Adrenal gland (tissue), 12 donors: ENCODE measurements around the gene DOK3. TPM values are rescaled to one million over a fixed set of nuclear protein-coding genes. Genes with fewer than 3 reads are reported as not detected.

Experiments
- DNase-seq, 7 donors: peaks; one replicate each; pipeline ENCODE4 v3.0.0-alpha.2; 2019 to 2020
- H3K27ac ChIP-seq, 5 donors: fragments of 200-600 bp; sonication (generic) in 4 of 5; 1 replicate in 3 of 5; 2 replicates in 2 of 5; pipeline versions ENCODE4 v1.5.1 to v1.8.0; 2016 to 2020; ENCODE audit warnings: mild to moderate bottlenecking in 1 of 5
- H3K27me3 ChIP-seq: fragments of 200-600 bp; 2 replicates; pipeline ENCODE4 v1.8.0; 2021
- H3K36me3 ChIP-seq, 2 donors: fragments of 200-600 bp; replicated peaks in 1 of 2; 1 replicate in 1 of 2; 2 replicates in 1 of 2; pipeline versions ENCODE4 v1.5.1 to v1.8.0; 2018 to 2022
- H3K4me1 ChIP-seq, 2 donors: fragments of 200-600 bp; replicated peaks in 1 of 2; 1 replicate in 1 of 2; 2 replicates in 1 of 2; pipeline versions ENCODE4 v1.5.1 to v1.8.0; 2018 to 2021
- H3K4me3 ChIP-seq, 4 donors: fragments of 200-600 bp; sonication (generic) in 3 of 4; one replicate each; pipeline ENCODE4 v1.5.1; 2016 to 2018
- H3K9me3 ChIP-seq, 3 donors: fragments of 200-600 bp; sonication (generic) in 1 of 3; replicated peaks in 1 of 3; 1 replicate in 2 of 3; 2 replicates in 1 of 3; pipeline versions ENCODE4 v1.5.1 to v1.8.0; 2016 to 2021
- CTCF ChIP-seq, 6 experiments: fragments of 450-650 bp in 4 of 6; fragments of 200-600 bp in 2 of 6; sonication (generic) in 1 of 6; IDR thresholded peaks; 1 replicate in 5 of 6; 2 replicates in 1 of 6; pipeline versions ENCODE4 v1.5.1 to v1.8.0; 2016 to 2021; ENCODE audit warnings: antibody characterized with exemption in 6 of 6, mild to moderate bottlenecking in 2 of 6, moderate library complexity in 1 of 6
- POLR2A ChIP-seq, 2 donors: fragments of 450-650 bp; IDR thresholded peaks; one replicate each; pipeline ENCODE4 v1.6.1; 2017; ENCODE audit warnings: antibody characterized with exemption in 2 of 2, mild to moderate bottlenecking in 2 of 2, moderate library complexity in 1 of 2
- WGBS, 4 donors: extraction: QIAGEN DNeasy Blood & Tissue Kit in 2 of 4; methylation state at CpG; one replicate each; pipeline versions ENCODE4 v1.1.5 to v1.1.7; 2013 to 2017; 5-methylcytosine and 5-hydroxymethylcytosine counted together
- intact Hi-C, 2 donors: fragments of 100-400 bp; cut with DNase I; formaldehyde crosslinking; loops; one replicate each; pipeline versions ENCODE4 v1.14.1 to v1.15.0; 2022 to 2023
- polyA plus RNA-seq, 3 donors: library from polyadenylated mRNA; stranded (reverse); fragments of 200-250 nt in 2 of 3; fragments of 350-450 nt in 1 of 3; fragmentation: Illumina TruSeq in 1 of 3; extraction: RNeasy Lipid Tissue Mini Kit (QIAGEN cat#74804) in 1 of 3; gene quantifications; one replicate each; pipeline ENCODE4 v1.2.3, GENCODE V29; 2013 to 2014
- total RNA-seq, 9 donors: library from RNA; depleted of rRNA in 4 of 9; stranded (reverse); fragments of >200 nt in 4 of 9; fragments of 120-200 nt in 1 of 9; fragmentation: NEBNext Ultra II Directional in 1 of 9; extraction: Animal tissue kit (Norgen Biotek cat#: 25700) in 1 of 9; gene quantifications; one replicate each; pipeline versions ENCODE4 v1.1.0 to v1.2.4, GENCODE V29; 2013 to 2023
- donor health status: healthy with polysubstance abuse.
- donor health status: Bipolar disorder and iron deficiency.
- donor health status: DM: yes; HTN: yes; CAD: no.
- donor health status: DM: no; HTN: no; CAD: no.
- donor health status: DM: no; HTN: no; CAD: no.
- donor health status: DM: yes; HTN: yes; CAD: no.

DOK3 gene
- total and polyA plus RNA-seq, 12 donors, result 1.5 to 49.1 (median 11.3) TPM

DNA sequence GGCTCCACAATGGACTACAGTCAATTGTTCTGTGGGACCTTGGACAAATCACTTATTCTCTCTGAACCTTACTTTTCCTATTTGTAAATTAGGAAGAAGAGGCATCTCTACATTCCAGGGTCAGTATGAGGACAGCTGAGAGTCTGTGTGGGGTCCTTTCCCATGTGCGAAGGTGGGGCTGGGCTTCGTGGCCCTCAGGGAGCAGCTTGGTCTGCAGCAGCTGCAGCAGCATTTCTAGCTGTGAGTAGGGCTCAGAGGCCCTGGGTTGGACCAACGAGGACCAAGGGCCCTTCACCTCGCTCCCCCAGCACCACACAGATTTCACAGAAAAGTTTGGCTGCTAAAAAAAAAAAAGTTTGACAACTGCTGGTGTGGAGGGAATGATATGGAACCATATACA, 16.6 kb upstream of the DOK3 start:
- Histone ChIP-seq H3K27me3 (no peaks in the 10 kb centered on the region), H3K36me3 (peaks cover 0 to 78% of the 10 kb centered on the region in 2 donors)
- 90 to 97% (median 92%) methylated on average over 4 of the region's 4 CpGs for WGBS, 4 donors

GRCh38 chr5:177524941-177525655, 15.5 kb upstream of the DOK3 start:
- intact Hi-C loops, result no loop called here
- Histone ChIP-seq H3K4me1 (no peaks in the 10 kb centered on the region), H3K36me3 (peaks cover 0 to 78% of the 10 kb centered on the region in 2 donors), H3K27me3 (no peaks in the 10 kb centered on the region), H3K27ac (no peak overlapping the region), H3K9me3 (no peaks in the 10 kb centered on the region), H3K4me3 (no peak overlapping the region)
- 87 to 91% (median 88%) methylated on average over 10 of the region's 10 CpGs for WGBS, 4 donors
- TF ChIP-seq POLR2A (IDR thresholded peaks at IDR 0.05) (no peak), CTCF (IDR thresholded peaks at IDR 0.05) (no peak)
- DNase-seq, result peak in 1 of 7 donors; percentile 7

More for the DNA sequence above, 16.6 kb upstream of the DOK3 start:
- TF ChIP-seq POLR2A (IDR thresholded peaks at IDR 0.05), result no peak
- TF ChIP-seq CTCF (IDR thresholded peaks at IDR 0.05), result no peak
- Histone ChIP-seq H3K4me3 (no peak overlapping the region), H3K27ac (no peak overlapping the region), H3K4me1 (peaks cover 0 to under 1% of the 10 kb centered on the region in 2 donors), H3K9me3 (no peaks in the 10 kb centered on the region)
- DNase-seq, result peak in 1 of 7 donors; percentile 10
- intact Hi-C loops, result no loop called here

DNA sequence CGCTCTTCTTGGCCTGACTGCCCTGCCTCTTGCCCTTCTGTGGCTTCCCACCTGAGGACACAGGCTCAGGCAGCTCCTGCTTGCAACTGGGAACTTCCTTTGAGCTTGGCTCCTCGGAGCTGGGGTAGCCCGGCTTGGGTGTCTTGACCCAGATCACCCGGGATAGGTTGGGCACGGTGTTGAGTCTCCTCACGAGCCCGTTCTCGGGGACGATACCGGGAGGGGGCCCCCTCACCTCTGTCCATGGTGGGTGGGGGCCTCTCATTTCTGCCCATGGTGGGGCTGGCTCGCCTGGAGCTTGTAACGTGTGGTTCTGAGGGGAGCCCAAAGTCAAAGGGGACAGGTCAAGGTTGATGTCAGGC, 14.9 kb upstream of the DOK3 start:
- intact Hi-C loops, result no loop called here
- WGBS, 4 donors, result 90 to 97% (median 93%) methylated on average over 4 to 12 of the region's 12 CpGs

More for the DNA sequence above, 14.9 kb upstream of the DOK3 start:
- Histone ChIP-seq H3K4me3 (no peak overlapping the region), H3K27ac (no peak overlapping the region), H3K27me3 (no peaks in the 10 kb centered on the region), H3K36me3 (peaks cover 0 to 84% of the 10 kb centered on the region in 2 donors), H3K4me1 (no peaks in the 10 kb centered on the region), H3K9me3 (no peaks in the 10 kb centered on the region)
- TF ChIP-seq CTCF (IDR thresholded peaks at IDR 0.05) (no peak), POLR2A (IDR thresholded peaks at IDR 0.05) (no peak)
- DNase-seq, result no peak
